ENCODE data around the gene NCL.

DNA sequence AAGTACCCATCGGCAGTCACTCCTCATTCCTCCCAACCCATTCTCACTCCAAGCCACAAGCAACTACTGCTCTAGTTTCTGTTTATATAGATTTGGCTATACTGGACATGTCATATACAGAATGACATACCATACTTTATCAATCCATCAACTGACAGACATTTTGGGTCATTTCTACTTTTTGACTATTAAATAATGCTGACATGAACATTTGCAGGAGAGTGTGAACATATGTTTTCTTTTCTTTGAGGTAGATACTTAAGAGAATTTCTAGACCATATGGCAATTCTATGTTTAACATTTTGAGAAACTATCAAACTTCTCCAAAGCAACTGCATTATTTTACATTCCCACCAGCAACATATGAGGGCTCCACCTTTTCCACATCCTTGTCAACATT, 33.4 kb upstream of the NCL start:
- TF ChIP-seq, protein P1, sequence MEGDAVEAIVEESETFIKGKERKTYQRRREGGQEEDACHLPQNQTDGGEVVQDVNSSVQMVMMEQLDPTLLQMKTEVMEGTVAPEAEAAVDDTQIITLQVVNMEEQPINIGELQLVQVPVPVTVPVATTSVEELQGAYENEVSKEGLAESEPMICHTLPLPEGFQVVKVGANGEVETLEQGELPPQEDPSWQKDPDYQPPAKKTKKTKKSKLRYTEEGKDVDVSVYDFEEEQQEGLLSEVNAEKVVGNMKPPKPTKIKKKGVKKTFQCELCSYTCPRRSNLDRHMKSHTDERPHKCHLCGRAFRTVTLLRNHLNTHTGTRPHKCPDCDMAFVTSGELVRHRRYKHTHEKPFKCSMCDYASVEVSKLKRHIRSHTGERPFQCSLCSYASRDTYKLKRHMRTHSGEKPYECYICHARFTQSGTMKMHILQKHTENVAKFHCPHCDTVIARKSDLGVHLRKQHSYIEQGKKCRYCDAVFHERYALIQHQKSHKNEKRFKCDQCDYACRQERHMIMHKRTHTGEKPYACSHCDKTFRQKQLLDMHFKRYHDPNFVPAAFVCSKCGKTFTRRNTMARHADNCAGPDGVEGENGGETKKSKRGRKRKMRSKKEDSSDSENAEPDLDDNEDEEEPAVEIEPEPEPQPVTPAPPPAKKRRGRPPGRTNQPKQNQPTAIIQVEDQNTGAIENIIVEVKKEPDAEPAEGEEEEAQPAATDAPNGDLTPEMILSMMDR (IDR thresholded peaks at IDR 0.05; ENCODE audit: low read length), result no peak
- TF ChIP-seq EZH2 (IDR thresholded peaks at IDR 0.05; ENCODE audit: borderline replicate concordance, low read length), result no peak
